Amygdala (tissue), 56 donors: ENCODE measurements around the gene VASH1.
A peak's percentile ranks its signal among the peaks of the same experiment; 100 is the strongest.

ENCODE experiments used
- DNase-seq, 56 donors: peaks; one replicate each; lab custom pipeline; 2025; lab: John Stamatoyannopoulos, UW

VASH1 gene

GRCh38 chr14:76741074-76741473, 20.2 kb upstream of the VASH1 start:
- DNase-seq = no peak

- DNase-seq = no peak
These were observed 19.1 kb upstream of the VASH1 start for GRCh38 chr14:76742185-76742584.

DNA sequence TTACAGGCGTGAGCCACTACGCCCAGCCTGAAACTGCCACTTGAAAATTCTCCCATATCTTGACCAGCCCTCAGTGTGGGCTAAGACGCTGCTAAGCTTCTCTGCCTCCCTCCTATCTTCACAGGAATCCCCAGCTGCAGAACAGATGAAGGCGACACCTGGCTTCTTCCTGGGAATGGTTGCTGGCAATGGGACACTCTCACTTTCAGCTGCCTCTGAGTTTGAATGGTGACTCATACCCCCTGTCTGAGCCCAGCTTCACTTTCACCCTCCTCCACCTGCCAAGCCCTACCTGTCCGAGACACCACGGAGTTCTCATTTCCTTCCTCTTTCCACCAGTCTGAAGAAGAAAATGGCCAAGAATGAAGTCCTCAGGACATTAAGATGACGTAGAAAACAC, 18.3 kb upstream of the VASH1 start:
- DNase-seq = no peak

GRCh38 chr14:76752744-76753143, 8.5 kb upstream of the VASH1 start:
- DNase-seq = peak in 34 of 56 donors; percentile 22 to 84 (median 54)

- no peak for DNase-seq
These were observed 7.6 kb upstream of the VASH1 start for GRCh38 chr14:76753541-76754198.

- no peak for DNase-seq
These were observed 6.7 kb upstream of the VASH1 start for GRCh38 chr14:76754586-76754985.

- DNase-seq = no peak
These were observed 5.5 kb upstream of the VASH1 start for GRCh38 chr14:76755610-76756370.

DNA sequence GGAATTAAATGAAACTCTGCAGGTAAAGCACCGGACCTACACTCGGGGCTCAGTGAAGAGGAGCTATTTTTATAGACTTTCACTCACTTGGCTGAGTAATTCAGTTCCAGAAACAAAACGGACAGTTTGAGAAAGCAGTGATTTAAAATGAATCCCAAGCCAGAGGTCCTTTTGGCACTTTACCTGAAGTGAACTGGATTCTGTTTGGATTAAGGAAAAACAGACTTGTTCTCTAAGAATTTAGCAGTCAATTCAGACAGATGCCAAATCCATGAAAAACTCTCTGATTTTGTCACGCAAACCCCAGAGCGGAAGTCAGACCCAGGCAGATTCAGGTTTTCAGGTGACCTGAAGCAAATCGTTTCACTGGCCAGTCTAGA, 4.9 kb upstream of the VASH1 start:
- no peak for DNase-seq

DNA sequence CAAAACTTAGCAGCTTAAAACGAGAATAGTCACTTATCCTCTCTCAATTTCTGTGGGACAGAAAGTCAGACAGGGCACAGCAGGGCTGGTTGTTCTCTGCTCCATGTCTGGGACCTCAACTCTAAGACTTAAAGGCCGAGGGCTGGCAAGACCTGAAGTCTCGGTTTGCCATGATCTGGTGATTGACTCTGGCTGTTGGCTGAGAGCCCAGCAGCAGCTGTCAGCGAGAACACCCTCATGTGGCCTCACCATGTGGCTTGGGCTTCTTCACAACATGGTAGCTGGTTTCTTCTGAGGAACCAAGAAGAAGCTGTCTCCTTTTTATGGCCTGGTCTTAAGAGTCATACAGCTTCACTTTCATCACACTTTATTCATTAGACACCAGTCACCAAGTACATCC, 1.7 kb upstream of the VASH1 start:
- DNase-seq = no peak

DNA sequence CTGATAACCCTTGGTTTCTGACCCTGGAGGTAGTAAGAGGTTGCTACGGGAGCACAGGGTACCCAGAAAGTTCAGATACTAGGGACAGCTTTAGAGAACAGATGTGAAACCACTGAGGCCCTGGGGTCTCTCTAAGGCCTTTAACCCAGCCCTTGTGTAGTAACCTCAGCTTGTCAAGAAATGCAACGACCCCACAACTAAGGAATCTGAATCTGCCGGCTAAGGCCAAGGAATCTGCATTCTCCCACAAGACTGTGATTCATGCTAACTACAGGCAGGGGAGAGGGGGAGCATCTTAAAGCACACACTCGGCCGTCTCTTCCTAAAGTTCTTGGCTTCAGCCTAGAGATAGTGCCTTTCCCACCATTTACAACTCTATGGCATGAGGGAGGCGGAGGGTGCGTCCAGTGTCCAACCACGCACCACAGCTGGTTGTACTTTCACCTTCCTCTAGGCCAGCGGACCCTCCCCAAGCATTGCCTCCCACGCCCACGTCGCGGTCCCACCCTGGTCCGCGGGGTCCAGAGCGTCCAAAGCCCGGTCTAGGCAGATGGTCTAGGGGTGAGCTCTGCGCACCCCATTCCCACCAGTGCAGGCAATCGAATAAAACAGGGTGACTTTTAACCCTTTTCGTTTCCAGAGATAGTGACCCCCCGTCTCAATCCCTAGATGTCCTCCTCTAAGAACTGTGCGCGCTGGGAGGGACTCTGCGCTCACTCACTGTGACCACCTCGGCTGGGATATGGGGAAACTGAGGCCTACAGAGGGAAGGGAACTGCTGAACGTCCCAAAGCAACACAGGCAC, 735 bp upstream of the VASH1 start:
- no peak for DNase-seq

DNA sequence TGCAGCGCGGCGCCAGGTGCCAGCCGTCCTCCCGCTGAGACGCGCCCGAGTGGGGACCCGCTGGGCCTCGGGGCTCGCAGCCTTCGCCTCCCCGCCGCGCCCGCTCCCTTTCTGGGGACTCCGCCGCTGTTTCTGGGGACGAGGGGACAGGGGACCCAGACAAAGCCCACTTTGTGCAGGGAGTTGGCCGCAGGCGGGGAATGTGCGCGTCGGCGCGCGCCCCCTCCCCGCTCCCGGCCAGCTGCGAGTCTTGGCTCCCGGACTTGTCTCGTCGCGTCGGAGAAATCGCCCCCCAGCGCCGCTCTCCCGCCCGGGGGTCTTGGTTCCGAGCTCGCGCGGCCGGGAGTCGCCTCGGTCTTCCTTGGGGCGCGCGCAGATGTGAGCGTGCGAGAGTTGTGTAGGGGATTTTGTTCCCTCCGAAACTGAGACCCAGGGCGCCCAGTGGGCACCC, 717 bp downstream of the VASH1 start:
- peak in 25 of 56 donors; percentile 34 to 76 (median 61) for DNase-seq

GRCh38 chr14:76762411-76763095, 1.3 kb downstream of the VASH1 start:
- DNase-seq = peak in 3 of 56 donors; percentile 29 to 76 (median 57)

- DNase-seq = peak in 8 of 56 donors; percentile 26 to 68 (median 50)
These were observed 2.1 kb downstream of the VASH1 start for GRCh38 chr14:76763096-76764041.

DNA sequence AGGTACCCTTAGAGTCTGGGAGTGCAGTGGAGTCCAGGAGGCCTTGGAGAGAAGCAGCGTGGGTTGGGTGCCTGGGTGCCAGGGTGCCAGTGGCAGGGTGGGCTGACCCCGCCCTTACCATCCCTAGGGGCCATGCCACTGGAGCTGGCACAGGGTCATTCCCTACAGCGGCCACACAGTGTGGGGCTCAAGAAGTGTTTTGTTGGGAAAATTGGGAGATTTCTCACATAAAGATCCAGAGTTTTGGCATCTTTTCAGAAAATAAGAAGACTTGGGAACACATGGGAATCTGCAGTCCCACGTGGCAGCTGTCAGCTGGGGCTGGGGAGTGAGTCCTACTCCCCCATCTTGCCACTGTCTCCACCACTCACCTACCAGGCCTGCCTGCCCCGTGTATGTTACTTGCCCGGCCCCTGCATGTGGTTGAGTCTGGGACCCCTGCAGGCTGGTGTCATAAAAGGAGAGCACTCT, 4.2 kb downstream of the VASH1 start:
- no peak for DNase-seq

- peak in 29 of 56 donors; percentile 26 to 73 (median 49) for DNase-seq
These were observed 6.7 kb downstream of the VASH1 start for GRCh38 chr14:76767681-76768656.

DNA sequence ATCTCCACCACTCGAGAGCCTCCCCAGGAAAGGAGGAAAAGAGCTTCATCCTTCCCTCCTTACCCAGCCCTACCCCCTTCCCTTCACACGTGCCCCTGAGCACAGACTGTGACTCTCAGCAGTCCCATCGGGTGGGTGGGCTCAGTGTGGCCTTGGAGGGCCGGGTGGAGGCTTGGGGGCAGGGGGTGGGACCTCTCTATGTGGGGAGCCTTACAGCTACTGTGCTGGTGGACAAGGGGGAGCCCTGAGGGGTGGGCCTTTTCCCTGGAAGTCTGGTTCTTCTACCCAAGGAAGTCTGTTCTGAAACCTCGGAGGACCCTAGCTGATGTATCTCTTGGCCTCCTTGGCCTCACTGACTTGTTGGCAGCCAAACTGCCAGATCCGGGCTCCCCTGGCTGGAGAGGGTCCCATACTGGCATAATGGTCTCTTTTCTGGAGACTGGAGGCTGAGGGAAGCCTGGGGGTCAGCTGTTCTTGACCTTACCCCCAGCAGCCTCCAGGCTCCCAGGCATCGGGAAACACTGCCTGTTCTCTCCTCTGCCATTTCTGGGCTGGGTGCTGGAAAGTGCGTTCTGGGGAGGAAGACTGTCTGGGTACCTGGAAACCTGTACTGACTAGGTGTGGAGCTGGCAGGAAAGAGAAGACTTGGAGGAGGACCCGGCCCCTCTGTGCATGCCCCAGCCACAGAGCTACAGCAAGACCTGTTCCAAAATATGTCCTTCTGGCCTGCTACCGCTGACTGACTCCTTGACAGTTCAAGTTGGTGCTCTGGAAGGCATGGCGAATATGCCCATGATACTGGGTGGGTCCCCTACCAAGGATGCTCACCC, 7.6 kb downstream of the VASH1 start:
- no peak for DNase-seq

GRCh38 chr14:76769636-76770292, 8.5 kb downstream of the VASH1 start:
- no peak for DNase-seq
